GM06990 (cell line): ENCODE data around the gene CARTPT.
A peak's percentile ranks its signal among the peaks of the same experiment; 100 is the strongest.

ENCODE experiments used
- DNase-seq: peaks from one replicate; pipeline ENCODE4 v3.0.0-alpha.2; 2011; ENCODE audit not compliant: insufficient read length; ENCODE audit errors: extremely low read depth
- H3K27me3 ChIP-seq: replicated peaks from 2 replicates; pipeline ENCODE4 v1.6.0; 2011; ENCODE audit warnings: low read length; ENCODE audit not compliant: control insufficient read depth, insufficient read depth
- H3K36me3 ChIP-seq: 2 replicates; pipeline ENCODE4 v1.5.1; 2011; ENCODE audit warnings: low read length; ENCODE audit not compliant: control insufficient read depth, insufficient read depth
- H3K4me3 ChIP-seq: replicated peaks from 2 replicates; pipeline ENCODE4 v1.5.1; 2011; ENCODE audit warnings: low read depth, mild to moderate bottlenecking, control low read depth, low read length
- CTCF ChIP-seq: IDR thresholded peaks from 2 replicates; pipeline ENCODE4 v1.5.1; 2011; ENCODE audit warnings: low read length, control low read depth, mild to moderate bottlenecking, inconsistent platforms; ENCODE audit not compliant: insufficient read depth, poor library complexity, severe bottlenecking

The CARTPT gene

DNA sequence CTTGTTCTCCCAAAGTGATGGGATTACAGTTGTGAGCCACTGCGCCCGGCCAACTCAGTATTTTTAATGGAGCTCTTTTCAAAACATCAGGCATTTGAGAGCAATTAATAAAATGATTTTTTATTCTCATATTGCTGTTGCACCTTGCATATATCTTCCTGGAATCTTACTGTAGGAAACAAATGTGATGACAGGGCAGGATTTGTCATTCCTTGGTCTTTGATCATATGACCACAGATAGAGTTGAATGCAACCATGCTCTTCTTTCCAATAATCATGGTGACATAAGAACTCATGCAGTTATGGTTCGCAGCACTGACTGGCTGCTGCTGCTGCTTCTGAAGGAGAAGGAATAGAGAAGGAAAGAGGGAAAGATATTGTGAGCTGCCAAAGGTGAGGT lies 28.1 kb downstream of the CARTPT start:
- no peak for TF ChIP-seq CTCF
- H3K27me3 ChIP-seq, result no peaks in the 10 kb centered on the region
- no peaks in the 10 kb centered on the region for H3K36me3 ChIP-seq
- no peak for DNase-seq
- no peak overlapping the region for H3K4me3 ChIP-seq

GRCh38 chr5:71748360-71748759 lies 29.3 kb downstream of the CARTPT start:
- Histone ChIP-seq H3K27me3 (no peaks in the 10 kb centered on the region), H3K4me3 (no peak overlapping the region), H3K36me3 (no peaks in the 10 kb centered on the region)
- no peak for TF ChIP-seq CTCF
- no peak for DNase-seq

DNA sequence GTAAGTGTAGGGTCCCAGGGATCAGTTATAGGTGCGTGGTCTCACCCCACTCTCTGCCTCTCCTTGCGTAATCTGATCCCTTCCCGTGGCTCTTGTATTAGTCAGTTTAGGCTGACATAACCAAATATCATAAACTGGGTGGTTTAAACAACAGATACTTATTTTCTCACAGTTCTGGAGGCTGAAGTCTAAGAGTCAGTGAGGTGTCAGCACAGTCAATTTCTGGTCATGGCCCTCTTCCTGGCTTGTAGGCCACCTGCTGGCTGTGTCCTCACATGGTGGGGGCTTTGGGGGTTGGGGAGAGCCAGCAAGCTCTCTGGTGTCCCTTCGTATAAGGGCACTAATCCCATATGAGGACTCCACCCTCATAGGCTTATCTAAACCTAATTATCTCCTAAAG lies 32.3 kb downstream of the CARTPT start:
- DNase-seq, result no peak
- no peak overlapping the region for H3K4me3 ChIP-seq
- peak; percentile 26 for TF ChIP-seq CTCF
- no peaks in the 10 kb centered on the region for H3K27me3 ChIP-seq
- H3K36me3 ChIP-seq, result no peaks in the 10 kb centered on the region

- Histone ChIP-seq H3K27me3 (no peaks in the 10 kb centered on the region), H3K4me3 (no peak overlapping the region), H3K36me3 (no peaks in the 10 kb centered on the region)
- DNase-seq, result no peak
- TF ChIP-seq CTCF, result no peak
Measured at GRCh38 chr5:71752441-71753190, 33.5 kb downstream of the CARTPT start.

DNA sequence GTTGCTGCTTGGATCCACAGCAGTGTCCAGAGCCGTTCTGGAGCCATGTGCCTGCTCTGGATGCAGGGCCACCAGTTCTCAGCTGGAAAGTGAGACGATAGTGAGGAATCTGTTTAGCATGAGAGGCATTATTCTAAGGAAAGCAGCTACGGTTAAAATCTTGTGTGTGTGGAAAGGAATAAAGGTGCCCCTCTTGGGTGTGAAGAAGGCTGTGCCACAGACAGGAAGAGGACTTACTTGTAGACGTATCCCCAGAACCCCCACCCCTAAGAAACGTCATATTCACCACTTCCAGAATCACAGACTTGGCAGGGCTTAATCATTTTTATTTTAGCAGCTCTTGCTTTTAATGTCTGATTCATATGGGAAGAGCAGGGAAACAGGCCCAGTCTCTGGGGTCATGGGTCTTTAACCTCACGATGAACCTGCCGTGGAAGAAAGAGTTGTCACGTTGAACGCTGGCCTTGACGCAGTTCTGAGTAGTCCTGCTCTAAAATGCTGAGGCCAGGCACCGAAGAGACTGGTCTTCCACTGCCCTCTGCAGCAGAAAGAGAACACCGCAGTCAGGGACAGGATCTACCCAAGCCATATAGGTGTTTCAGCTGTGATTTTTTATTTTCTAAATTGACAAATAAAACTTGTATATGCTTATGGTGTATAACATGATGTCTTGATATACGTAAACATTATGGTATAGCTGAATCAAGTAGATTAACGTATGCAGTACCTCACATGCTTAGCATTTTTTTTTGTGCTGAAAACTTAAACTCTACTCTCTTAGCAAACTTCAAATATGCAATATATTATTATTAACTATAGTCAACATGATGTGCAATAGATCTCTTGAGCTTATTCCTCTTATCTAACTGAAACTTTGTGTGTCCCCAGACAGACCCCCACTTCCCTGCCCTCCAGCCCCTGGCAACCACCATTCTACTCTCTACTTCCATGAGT lies 38.8 kb downstream of the CARTPT start:
- DNase-seq, result peak; percentile 24
- no peaks in the 10 kb centered on the region for H3K36me3 ChIP-seq
- H3K4me3 ChIP-seq, result no peak overlapping the region
- peak; percentile 87 for TF ChIP-seq CTCF
- no peaks in the 10 kb centered on the region for H3K27me3 ChIP-seq
